Gastroesophageal sphincter (tissue), 4 donors: ENCODE measurements around the gene SPRY4. TPM values are rescaled to one million over a fixed set of nuclear protein-coding genes. Genes with fewer than 3 reads are reported as not detected.
A peak's percentile ranks its signal among the peaks of the same experiment; 100 is the strongest.

ENCODE experiments used
- ATAC-seq: fragments of 150-250 bp; one replicate; pipeline ENCODE4 v1.9.1; 2016; ENCODE audit warnings: mild to moderate bottlenecking, moderate library complexity
- H3K27ac ChIP-seq, 4 donors: fragments of 200-600 bp; sonication (generic) in 3 of 4; 1 replicate in 3 of 4; 2 replicates in 1 of 4; pipeline ENCODE4 v1.5.1; 2016 to 2019
- H3K27me3 ChIP-seq: fragments of 200-600 bp; sonication (generic); one replicate; pipeline ENCODE4 v1.5.1; 2019
- H3K36me3 ChIP-seq, 2 donors: fragments of 200-600 bp; sonication (generic); one replicate each; pipeline ENCODE4 v1.5.1; 2019; ENCODE audit warnings: control low read depth in 1 of 2
- H3K4me1 ChIP-seq, 3 donors: fragments of 200-600 bp; sonication (generic); 1 replicate in 2 of 3; 2 replicates in 1 of 3; pipeline ENCODE4 v1.5.1; 2016 to 2019; ENCODE audit warnings: control low read depth in 2 of 3
- H3K4me3 ChIP-seq, 2 donors: fragments of 200-600 bp; sonication (generic); one replicate each; pipeline ENCODE4 v1.5.1; 2019; ENCODE audit warnings: mild to moderate bottlenecking in 1 of 2, moderate library complexity in 1 of 2
- H3K9me3 ChIP-seq, 3 donors: fragments of 200-600 bp; sonication (generic); one replicate each; pipeline ENCODE4 v1.5.1; 2017 to 2019; ENCODE audit warnings: control low read depth in 2 of 3
- EP300 ChIP-seq: sonication (generic); formaldehyde crosslinking; IDR thresholded peaks from one replicate; pipeline ENCODE4 v1.6.1; 2017; ENCODE audit warnings: antibody characterized with exemption, mild to moderate bottlenecking
- POLR2A ChIP-seq, 2 donors: fragments of 450-650 bp; IDR thresholded peaks; one replicate each; pipeline ENCODE4 v1.6.1; 2017; ENCODE audit warnings: antibody characterized with exemption in 2 of 2, mild to moderate bottlenecking in 2 of 2, moderate library complexity in 1 of 2
- POLR2AphosphoS5 ChIP-seq: sonication (generic); formaldehyde crosslinking; IDR thresholded peaks from one replicate; pipeline ENCODE4 v1.6.1; 2017; ENCODE audit warnings: antibody characterized with exemption
- WGBS, 2 donors: methylation state at CpG; one replicate each; pipeline ENCODE4 v1.1.5; 2018; ENCODE audit warnings: low coverage in 1 of 2; 5-methylcytosine and 5-hydroxymethylcytosine counted together
- total RNA-seq, 4 donors: library from RNA; depleted of rRNA; stranded (reverse); fragments of >200 nt; gene quantifications; one replicate each; pipeline ENCODE4 v1.1.0, GENCODE V29; 2016
- TF ChIP-seq, protein P1 (sequence below), 4 experiments: fragments of 200-600 bp in 2 of 4; fragments of 450-650 bp in 2 of 4; sonication (generic) in 1 of 4; IDR thresholded peaks; one replicate each; pipeline ENCODE4 v1.5.1; 2017 to 2019; ENCODE audit warnings: antibody characterized with exemption in 4 of 4, mild to moderate bottlenecking in 2 of 4, moderate library complexity in 2 of 4

The SPRY4 gene, protein sequence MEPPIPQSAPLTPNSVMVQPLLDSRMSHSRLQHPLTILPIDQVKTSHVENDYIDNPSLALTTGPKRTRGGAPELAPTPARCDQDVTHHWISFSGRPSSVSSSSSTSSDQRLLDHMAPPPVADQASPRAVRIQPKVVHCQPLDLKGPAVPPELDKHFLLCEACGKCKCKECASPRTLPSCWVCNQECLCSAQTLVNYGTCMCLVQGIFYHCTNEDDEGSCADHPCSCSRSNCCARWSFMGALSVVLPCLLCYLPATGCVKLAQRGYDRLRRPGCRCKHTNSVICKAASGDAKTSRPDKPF
- total RNA-seq = 10 to 100 TPM in 3 of 4 donors, 1 to 10 TPM in 1; 9.2 to 18.1 (median 12.7) TPM

DNA sequence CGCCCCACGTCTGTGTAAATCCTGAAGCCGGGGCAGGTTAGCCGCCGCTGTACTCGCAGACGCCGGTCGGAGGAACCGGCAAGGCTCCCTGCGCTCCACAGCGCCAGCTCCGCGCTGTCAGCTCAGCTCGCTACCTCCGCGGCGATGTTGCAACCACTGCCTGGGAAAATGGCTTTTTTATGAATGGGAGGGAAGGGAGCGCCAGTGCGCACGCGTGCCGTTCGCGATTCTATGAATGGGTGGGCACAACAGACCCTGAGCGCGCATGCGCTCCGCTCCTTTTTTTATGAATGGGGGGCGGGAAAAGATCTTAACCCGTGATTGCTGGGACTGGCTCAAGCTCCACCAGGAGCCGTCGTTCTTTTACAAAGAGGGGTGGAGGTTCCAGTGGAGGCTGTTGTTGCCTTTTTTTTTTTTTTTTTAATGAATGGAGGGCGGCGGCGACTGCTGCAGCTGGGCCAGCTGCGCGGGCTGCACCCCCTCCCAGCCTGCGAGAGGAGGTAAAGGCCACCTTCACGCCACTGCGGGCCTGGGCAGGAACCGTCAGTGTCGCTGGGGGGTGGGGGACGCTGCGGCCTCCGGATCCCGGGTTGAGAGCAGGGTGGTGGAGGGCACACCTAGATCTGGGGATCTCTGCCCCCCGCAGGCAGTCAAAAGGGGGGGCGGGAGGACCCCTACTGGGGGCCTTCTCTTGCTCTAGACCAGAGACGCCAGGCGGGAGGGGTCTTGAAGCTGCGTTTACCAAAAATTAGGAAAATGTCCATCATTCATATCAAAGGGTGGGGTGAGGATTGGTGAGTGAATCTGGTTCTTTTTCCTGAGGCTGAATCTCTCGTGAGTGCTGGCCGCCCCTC is at the start of gene SPRY4:
TSS of gene SPRY4 (minus strand) at position 151 of the 854 bp plus-strand sequence. CDS start 9,913 bp downstream, outside the sequence.
- Histone ChIP-seq H3K4me1 (peaks cover 0 to 67% (median 20%) of the 10 kb centered on the region in 3 donors), H3K9me3 (no peaks in the 10 kb centered on the region), H3K27me3 (peaks cover 21% of the 10 kb centered on the region), H3K4me3 (peak within 1 kb of the TSS; percentile 44 to 65), H3K36me3 (no peaks in the 10 kb centered on the region), H3K27ac (peak within 1 kb of the TSS; percentile 55 to 93 (median 86))
- 0% methylated on average over 2 to 14 of the region's 54 CpGs for WGBS, 2 donors
- TF ChIP-seq, protein P1, sequence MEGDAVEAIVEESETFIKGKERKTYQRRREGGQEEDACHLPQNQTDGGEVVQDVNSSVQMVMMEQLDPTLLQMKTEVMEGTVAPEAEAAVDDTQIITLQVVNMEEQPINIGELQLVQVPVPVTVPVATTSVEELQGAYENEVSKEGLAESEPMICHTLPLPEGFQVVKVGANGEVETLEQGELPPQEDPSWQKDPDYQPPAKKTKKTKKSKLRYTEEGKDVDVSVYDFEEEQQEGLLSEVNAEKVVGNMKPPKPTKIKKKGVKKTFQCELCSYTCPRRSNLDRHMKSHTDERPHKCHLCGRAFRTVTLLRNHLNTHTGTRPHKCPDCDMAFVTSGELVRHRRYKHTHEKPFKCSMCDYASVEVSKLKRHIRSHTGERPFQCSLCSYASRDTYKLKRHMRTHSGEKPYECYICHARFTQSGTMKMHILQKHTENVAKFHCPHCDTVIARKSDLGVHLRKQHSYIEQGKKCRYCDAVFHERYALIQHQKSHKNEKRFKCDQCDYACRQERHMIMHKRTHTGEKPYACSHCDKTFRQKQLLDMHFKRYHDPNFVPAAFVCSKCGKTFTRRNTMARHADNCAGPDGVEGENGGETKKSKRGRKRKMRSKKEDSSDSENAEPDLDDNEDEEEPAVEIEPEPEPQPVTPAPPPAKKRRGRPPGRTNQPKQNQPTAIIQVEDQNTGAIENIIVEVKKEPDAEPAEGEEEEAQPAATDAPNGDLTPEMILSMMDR (IDR thresholded peaks at IDR 0.05) = peak in 2 of 4 experiments; percentile 11 to 41
- no peak for TF ChIP-seq EP300
- peak; percentile 97 for TF ChIP-seq POLR2AphosphoS5
- peak; percentile 72 to 88 for TF ChIP-seq POLR2A (IDR thresholded peaks at IDR 0.05)
- peak; percentile 84 for ATAC-seq

DNA sequence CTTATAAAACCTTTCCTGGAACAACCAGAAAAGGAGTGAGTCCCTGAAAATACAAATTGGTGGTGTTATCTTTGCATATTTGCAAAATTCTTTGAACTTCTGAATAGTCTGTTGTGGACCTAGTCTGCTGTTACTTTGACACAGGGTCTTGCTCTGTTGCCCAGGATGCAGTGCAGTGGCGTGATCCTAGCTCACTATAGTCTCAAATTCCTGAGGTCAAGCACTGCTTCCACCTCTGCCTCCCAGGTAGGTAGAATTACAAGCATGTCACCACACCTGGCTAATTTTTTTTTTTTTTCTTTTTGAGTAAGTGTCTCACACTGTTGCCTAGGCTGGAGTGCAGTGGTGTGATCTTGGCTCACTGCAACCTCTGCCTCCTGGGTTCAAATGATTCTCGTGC is 43.7 kb upstream of the SPRY4 start:
- no peaks in the 10 kb centered on the region for H3K27me3 ChIP-seq
- no peak for TF ChIP-seq POLR2AphosphoS5
- TF ChIP-seq, protein P1 (IDR thresholded peaks at IDR 0.05) = no peak
- TF ChIP-seq POLR2A (IDR thresholded peaks at IDR 0.05) = no peak
- no peak for TF ChIP-seq EP300
- no peaks in the 10 kb centered on the region for H3K9me3 ChIP-seq
- peaks cover 0 to 13% (median 0%) of the 10 kb centered on the region in 3 donors for H3K4me1 ChIP-seq
- WGBS, 2 donors = 95% methylated on average over 2 of the region's 2 CpGs; no CpG with 5 or more reads in 1 of the 2 donors
- no peak overlapping the region for H3K27ac ChIP-seq
- no peak overlapping the region for H3K4me3 ChIP-seq
- H3K36me3 ChIP-seq = no peaks in the 10 kb centered on the region
- no peak for ATAC-seq

DNA sequence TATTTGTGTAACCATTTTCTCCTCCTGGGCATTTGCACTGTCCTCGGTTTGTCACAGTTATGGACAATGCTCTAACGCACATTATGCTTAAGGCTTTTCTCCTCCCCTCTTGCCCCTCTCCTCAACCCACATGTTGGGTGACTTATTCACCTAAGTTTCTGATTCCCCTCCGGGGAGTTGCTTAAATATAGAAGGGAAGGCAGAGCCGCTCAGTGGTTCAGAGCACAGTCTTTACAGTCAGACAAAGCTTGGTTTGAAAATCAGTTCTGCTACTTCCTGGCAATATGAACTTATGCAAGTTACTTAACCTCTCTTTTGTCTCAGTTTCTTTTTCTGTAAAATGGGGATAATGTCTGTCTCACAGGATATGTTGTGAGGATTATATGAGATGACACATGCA is 41.2 kb upstream of the SPRY4 start:
- TF ChIP-seq POLR2A (IDR thresholded peaks at IDR 0.05) (no peak), POLR2AphosphoS5 (no peak), EP300 (no peak)
- TF ChIP-seq, protein P1 (IDR thresholded peaks at IDR 0.05) = no peak
- H3K9me3 ChIP-seq = no peaks in the 10 kb centered on the region
- 86 to 90% methylated on average over 3 to 4 of the region's 4 CpGs for WGBS, 2 donors
- H3K27ac ChIP-seq = no peak overlapping the region
- no peak for ATAC-seq
- no peak overlapping the region for H3K4me3 ChIP-seq
- no peaks in the 10 kb centered on the region for H3K27me3 ChIP-seq
- H3K4me1 ChIP-seq = peaks cover 0 to 27% (median 11%) of the 10 kb centered on the region in 3 donors
- no peaks in the 10 kb centered on the region for H3K36me3 ChIP-seq

DNA sequence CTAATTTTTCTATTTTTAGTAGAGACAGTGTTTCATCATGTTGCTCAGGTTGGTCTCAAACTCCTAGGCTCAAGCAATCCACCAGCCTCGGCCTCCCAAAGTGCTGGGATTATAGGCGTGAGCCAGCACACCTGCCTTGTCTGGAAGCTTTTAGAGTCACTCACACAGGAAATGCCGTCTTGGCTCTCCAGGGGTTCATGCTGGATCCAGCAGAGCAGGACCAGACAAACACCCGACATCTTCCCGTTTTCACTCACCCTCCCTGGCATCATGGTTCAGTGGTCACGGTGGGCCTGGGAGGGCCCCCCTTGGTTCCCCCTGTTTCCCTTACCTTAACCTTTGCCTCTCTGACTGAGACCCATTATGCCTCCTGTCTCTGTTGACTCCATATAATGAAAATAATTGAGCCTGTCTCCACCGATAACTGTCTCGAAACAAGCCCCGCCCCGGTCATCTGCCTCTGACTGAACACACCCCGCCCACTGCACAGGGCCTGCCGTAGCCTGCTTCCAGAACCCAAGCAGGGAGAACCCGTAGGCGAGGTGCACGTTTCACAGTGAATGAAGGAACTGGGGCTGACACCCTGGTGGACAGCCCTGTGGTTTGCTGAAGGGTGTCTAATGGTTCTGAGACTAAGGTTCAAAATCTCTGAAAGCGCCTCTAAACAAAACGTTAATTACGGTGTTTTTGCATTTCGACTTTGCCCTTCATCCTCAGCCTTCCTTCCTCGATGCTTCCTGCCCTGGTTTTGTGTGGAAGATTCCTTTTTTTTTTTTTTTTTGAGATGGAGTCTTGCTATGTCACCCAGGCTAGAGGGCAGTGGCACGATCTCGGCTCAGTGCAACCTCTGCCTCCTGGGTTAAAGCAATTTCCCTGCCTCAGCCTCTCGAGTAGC is 39.7 kb upstream of the SPRY4 start:
- H3K36me3 ChIP-seq = no peaks in the 10 kb centered on the region
- H3K9me3 ChIP-seq = no peaks in the 10 kb centered on the region
- peaks cover 0 to 27% (median 11%) of the 10 kb centered on the region in 3 donors for H3K4me1 ChIP-seq
- H3K4me3 ChIP-seq = no peak overlapping the region
- no peaks in the 10 kb centered on the region for H3K27me3 ChIP-seq
- ATAC-seq = no peak
- H3K27ac ChIP-seq = peak overlapping the region in 2 of 4 donors; percentile 55 to 79
- TF ChIP-seq POLR2A (IDR thresholded peaks at IDR 0.05) (no peak), EP300 (no peak), POLR2AphosphoS5 (no peak)
- TF ChIP-seq, protein P1 (IDR thresholded peaks at IDR 0.05) = no peak
- WGBS, 2 donors = 67 to 90% methylated on average over 6 to 14 of the region's 23 CpGs
